Colonic mucosa (tissue), 4 donors: ENCODE measurements around the gene RECK. TPM values are rescaled to one million over a fixed set of nuclear protein-coding genes. Genes with fewer than 3 reads are reported as not detected.

Source experiments
- DNase-seq: peaks from one replicate; pipeline ENCODE4 v3.0.0-alpha.2; 2020
- H3K27ac ChIP-seq: fragments of 200-600 bp; one replicate; pipeline ENCODE4 v1.8.0; 2021
- H3K27me3 ChIP-seq: fragments of 200-600 bp; one replicate; pipeline ENCODE4 v1.8.0; 2021
- H3K36me3 ChIP-seq: fragments of 200-600 bp; one replicate; pipeline ENCODE4 v1.8.0; 2021
- H3K4me1 ChIP-seq: fragments of 200-600 bp; one replicate; pipeline ENCODE4 v1.8.0; 2021; ENCODE audit warnings: mild to moderate bottlenecking
- H3K4me3 ChIP-seq: fragments of 200-600 bp; one replicate; pipeline ENCODE4 v1.8.0; 2021
- H3K9ac ChIP-seq, 2 donors: one replicate each; pipeline ENCODE4 v1.7.0; 2013; ENCODE audit warnings: control low read depth in 2 of 2, low read depth in 2 of 2, low read length in 2 of 2
- H3K9me3 ChIP-seq: fragments of 200-600 bp; one replicate; pipeline ENCODE4 v1.8.0; 2021
- CTCF ChIP-seq: fragments of 200-600 bp; IDR thresholded peaks from one replicate; pipeline ENCODE4 v1.8.0; 2022; ENCODE audit warnings: antibody characterized with exemption, mild to moderate bottlenecking
- intact Hi-C: fragments of 100-400 bp; cut with DNase I; formaldehyde crosslinking; loops from one replicate; pipeline ENCODE4 v1.14.1; 2022
- total RNA-seq, 2 donors: library from RNA; stranded (reverse); fragmentation: NEBNext Ultra II Directional in 1 of 2; extraction: Animal tissue kit (Norgen Biotek cat#: 25700) in 1 of 2; gene quantifications; one replicate each; pipeline ENCODE4 v1.2.1, GENCODE V29; 2021
- donor health status: healthy.
- donor health status: DM: no; HTN: no; CAD: no.
- donor health status: DM: no; HTN: no; CAD: no.

Gene RECK
- total RNA-seq, 2 donors from 2014 or later, result 1.6 to 4.5 TPM

GRCh38 chr9:36050476-36050875, 13.8 kb downstream of the RECK start:
- no peak overlapping the region for H3K27ac ChIP-seq
- no peaks in the 10 kb centered on the region for H3K27me3 ChIP-seq
- TF ChIP-seq CTCF, result no peak
- intact Hi-C loops, result no loop called here
- H3K4me3 ChIP-seq, result no peak overlapping the region
- no peaks in the 10 kb centered on the region for H3K9me3 ChIP-seq
- no peaks in the 10 kb centered on the region for H3K36me3 ChIP-seq
- no peaks in the 10 kb centered on the region for H3K4me1 ChIP-seq
- DNase-seq, result no peak
- no peak overlapping the region for H3K9ac ChIP-seq

GRCh38 chr9:36051317-36051716, 14.6 kb downstream of the RECK start:
- Histone ChIP-seq H3K27me3 (no peaks in the 10 kb centered on the region), H3K27ac (no peak overlapping the region)
- intact Hi-C loops, result no loop called here

GRCh38 chr9:36053971-36054370, 17.3 kb downstream of the RECK start:
- TF ChIP-seq CTCF, result no peak
- H3K27me3 ChIP-seq, result no peaks in the 10 kb centered on the region
- no peaks in the 10 kb centered on the region for H3K4me1 ChIP-seq
- H3K9me3 ChIP-seq, result no peaks in the 10 kb centered on the region
- H3K27ac ChIP-seq, result no peak overlapping the region
- no peaks in the 10 kb centered on the region for H3K36me3 ChIP-seq
- DNase-seq, result no peak
- H3K9ac ChIP-seq, result no peak overlapping the region
- intact Hi-C loops, result no loop called here
- no peak overlapping the region for H3K4me3 ChIP-seq

More at GRCh38 chr9:36051317-36051716, 14.6 kb downstream of the RECK start:
- Histone ChIP-seq H3K4me1 (no peaks in the 10 kb centered on the region), H3K9ac (no peak overlapping the region), H3K9me3 (no peaks in the 10 kb centered on the region), H3K36me3 (no peaks in the 10 kb centered on the region), H3K4me3 (no peak overlapping the region)
- TF ChIP-seq CTCF, result no peak
- no peak for DNase-seq

- Histone ChIP-seq H3K36me3 (no peaks in the 10 kb centered on the region), H3K27ac (no peak overlapping the region), H3K9me3 (no peaks in the 10 kb centered on the region), H3K4me1 (no peaks in the 10 kb centered on the region), H3K9ac (no peak overlapping the region), H3K27me3 (no peaks in the 10 kb centered on the region), H3K4me3 (no peak overlapping the region)
- intact Hi-C loops, result no loop called here
- no peak for DNase-seq
- no peak for TF ChIP-seq CTCF
These were observed 20.2 kb downstream of the RECK start for GRCh38 chr9:36056896-36057295.

- Histone ChIP-seq H3K9me3 (no peaks in the 10 kb centered on the region), H3K27me3 (no peaks in the 10 kb centered on the region), H3K4me3 (no peak overlapping the region), H3K27ac (no peak overlapping the region), H3K9ac (no peak overlapping the region), H3K36me3 (no peaks in the 10 kb centered on the region), H3K4me1 (no peaks in the 10 kb centered on the region)
- no peak for DNase-seq
- TF ChIP-seq CTCF, result no peak
- intact Hi-C loops, result no loop called here
These were observed 27.2 kb downstream of the RECK start for GRCh38 chr9:36063804-36064447.
